CD4-positive, CD25-positive, alpha-beta regulatory T cell (primary cell): ENCODE results near the gene MINDY4. TPM values are rescaled to one million over a fixed set of nuclear protein-coding genes. Genes with fewer than 3 reads are reported as not detected.

Experiments
- ATAC-seq, 2 donors: fragments of 150-1000 bp; cut with Tn5 transposase; one replicate each; pipeline ENCODE4 v1.10.0; 2021; ENCODE audit warnings: low read depth in 2 of 2, moderate number of reproducible peaks in 2 of 2, moderate library complexity in 1 of 2
- DNase-seq, 3 donors: peaks; one replicate each; pipeline versions ENCODE4 v3.0.0 to v3.0.0-alpha.2; 2012 to 2022; ENCODE audit warnings: mixed read lengths in 1 of 3
- H3K27ac ChIP-seq: one replicate; pipeline ENCODE4 v1.7.0; 2013; ENCODE audit warnings: mild to moderate bottlenecking, low read length; ENCODE audit not compliant: insufficient read depth, poor library complexity, severe bottlenecking
- H3K27me3 ChIP-seq: one replicate; pipeline ENCODE4 v1.7.0; 2013; ENCODE audit warnings: low read length; ENCODE audit not compliant: control insufficient read depth, insufficient read depth
- H3K36me3 ChIP-seq: one replicate; pipeline ENCODE4 v1.7.0; 2013; ENCODE audit warnings: mild to moderate bottlenecking, low read length, moderate library complexity; ENCODE audit not compliant: control insufficient read depth, insufficient read depth
- H3K4me1 ChIP-seq: 2 replicates; pipeline ENCODE4 v1.7.0; 2013; ENCODE audit warnings: mild to moderate bottlenecking, low read length; ENCODE audit not compliant: insufficient read depth, control insufficient read depth, poor library complexity, severe bottlenecking
- H3K4me3 ChIP-seq: one replicate; pipeline ENCODE4 v1.7.0; 2013; ENCODE audit warnings: low read depth, mild to moderate bottlenecking, low read length, moderate library complexity
- H3K9me3 ChIP-seq, 2 experiments: 1 replicate in 1 of 2; 2 replicates in 1 of 2; pipeline ENCODE4 v1.7.0; 2013; ENCODE audit warnings: low read length in 2 of 2, mild to moderate bottlenecking in 1 of 2, moderate library complexity in 1 of 2; ENCODE audit not compliant: control insufficient read depth in 2 of 2
- H3K27ac Mint-ChIP-seq, 3 donors: one replicate each; pipeline ENCODE4 v1.8.0; 2020 to 2022; ENCODE audit warnings: mild to moderate bottlenecking in 3 of 3, mixed read lengths in 3 of 3, moderate library complexity in 2 of 3
- H3K27me3 Mint-ChIP-seq: one replicate; pipeline ENCODE4 v1.8.0; 2022; ENCODE audit warnings: mild to moderate bottlenecking, mixed read lengths
- H3K36me3 Mint-ChIP-seq: one replicate; pipeline ENCODE4 v1.8.0; 2020; ENCODE audit warnings: mixed read lengths
- H3K4me1 Mint-ChIP-seq, 4 donors: one replicate each; pipeline ENCODE4 v1.8.0; 2020 to 2022; ENCODE audit warnings: mixed read lengths in 4 of 4, mild to moderate bottlenecking in 1 of 4
- H3K4me3 Mint-ChIP-seq, 4 donors: one replicate each; pipeline ENCODE4 v1.8.0; 2020 to 2022; ENCODE audit warnings: mild to moderate bottlenecking in 4 of 4, mixed read lengths in 4 of 4, moderate library complexity in 3 of 4
- H3K9me3 Mint-ChIP-seq, 7 donors: one replicate each; pipeline ENCODE4 v1.8.0; 2020 to 2022; ENCODE audit warnings: mixed read lengths in 7 of 7, mild to moderate bottlenecking in 3 of 7, moderate library complexity in 2 of 7
- polyA plus RNA-seq, 4 donors: library from polyadenylated mRNA; unstranded; fragments of 300-500 nt; fragmentation: Illumina TruSeq; gene quantifications; one replicate each; pipeline ENCODE4 v1.2.3, GENCODE V29; 2021
- total RNA-seq: library from RNA; stranded (reverse); gene quantifications from one replicate; pipeline ENCODE4 v1.2.3, GENCODE V29; 2022

The MINDY4 gene
- total and polyA plus RNA-seq, 5 donors from 2014 or later: 0.17 to 1.0 (median 0.52) TPM

DNA sequence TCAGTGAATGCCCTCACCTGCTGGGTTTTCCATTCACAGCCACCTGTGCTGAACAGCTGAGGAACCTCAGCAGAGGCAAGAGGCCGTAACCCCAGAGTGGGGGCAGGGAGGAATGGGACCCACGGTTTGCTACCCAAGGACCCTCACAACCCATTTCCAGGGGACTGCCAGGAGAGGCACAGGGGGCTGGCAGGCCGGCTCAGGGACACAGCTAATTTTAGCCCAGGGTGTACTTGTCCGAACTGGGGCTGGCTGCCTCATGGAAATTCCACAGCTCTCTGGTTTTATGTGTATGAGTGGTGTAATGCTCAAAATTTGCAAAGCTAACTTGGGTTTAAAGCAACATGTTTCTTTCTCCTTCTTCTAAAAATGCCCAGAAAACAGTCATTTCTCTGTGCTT is 42.2 kb downstream of the MINDY4 start:
- H3K4me1 Mint-ChIP-seq: peaks cover 0 to 2% (median 0%) of the 10 kb centered on the region in 4 donors
- no peaks in the 10 kb centered on the region for H3K9me3 Mint-ChIP-seq
- no peak overlapping the region for H3K4me3 Mint-ChIP-seq
- DNase-seq (no peak), ATAC-seq (no peak)
- no peaks in the 10 kb centered on the region for H3K27me3 ChIP-seq
- H3K36me3 ChIP-seq: no peaks in the 10 kb centered on the region
- H3K4me3 ChIP-seq: no peak overlapping the region
- H3K27ac Mint-ChIP-seq: no peak overlapping the region
- H3K4me1 ChIP-seq: no peaks in the 10 kb centered on the region
- no peaks in the 10 kb centered on the region for H3K27me3 Mint-ChIP-seq
- H3K9me3 ChIP-seq: no peaks in the 10 kb centered on the region
- H3K27ac ChIP-seq: no peak overlapping the region
- no peaks in the 10 kb centered on the region for H3K36me3 Mint-ChIP-seq

DNA sequence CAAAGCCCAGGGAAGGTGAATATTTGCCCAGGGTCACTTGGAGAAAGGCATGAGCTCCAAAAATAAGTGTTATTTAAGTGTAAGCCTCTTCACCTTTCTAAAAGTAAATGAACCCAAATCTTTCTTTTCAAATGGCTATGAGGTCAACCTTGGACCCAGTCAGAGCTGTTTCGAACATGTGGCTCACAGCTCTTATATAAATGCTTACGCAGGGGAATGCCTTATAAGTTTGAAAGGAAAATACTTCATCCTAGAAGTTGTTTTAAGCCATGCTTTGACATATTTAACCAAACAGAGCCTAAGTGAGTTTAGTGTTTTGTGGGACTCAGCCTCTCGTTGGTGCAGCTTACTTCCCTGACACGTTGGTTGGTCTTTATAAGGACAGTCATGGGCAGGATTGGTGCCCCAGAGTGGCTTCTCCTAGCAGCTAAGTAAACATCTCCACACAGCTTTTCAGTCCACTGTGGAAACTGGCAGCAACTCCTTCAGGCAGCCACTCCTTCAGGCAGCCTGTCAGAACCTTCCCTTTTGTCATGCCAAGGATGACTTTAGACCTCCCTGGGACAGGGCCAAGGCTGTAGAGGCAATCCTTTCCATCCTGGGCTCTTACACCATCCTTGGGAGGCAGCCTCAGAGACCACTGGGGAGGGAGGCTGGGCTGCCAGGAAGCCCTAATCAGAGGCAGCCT is 43.6 kb downstream of the MINDY4 start:
- no peaks in the 10 kb centered on the region for H3K36me3 Mint-ChIP-seq
- ATAC-seq (no peak), DNase-seq (no peak)
- Histone ChIP-seq H3K27ac (no peak overlapping the region), H3K9me3 (no peaks in the 10 kb centered on the region), H3K4me1 (no peaks in the 10 kb centered on the region), H3K4me3 (no peak overlapping the region), H3K27me3 (no peaks in the 10 kb centered on the region), H3K36me3 (no peaks in the 10 kb centered on the region)
- H3K4me1 Mint-ChIP-seq: no peaks in the 10 kb centered on the region
- no peak overlapping the region for H3K27ac Mint-ChIP-seq
- H3K27me3 Mint-ChIP-seq: peaks cover 5% of the 10 kb centered on the region
- no peaks in the 10 kb centered on the region for H3K9me3 Mint-ChIP-seq
- H3K4me3 Mint-ChIP-seq: no peak overlapping the region

DNA sequence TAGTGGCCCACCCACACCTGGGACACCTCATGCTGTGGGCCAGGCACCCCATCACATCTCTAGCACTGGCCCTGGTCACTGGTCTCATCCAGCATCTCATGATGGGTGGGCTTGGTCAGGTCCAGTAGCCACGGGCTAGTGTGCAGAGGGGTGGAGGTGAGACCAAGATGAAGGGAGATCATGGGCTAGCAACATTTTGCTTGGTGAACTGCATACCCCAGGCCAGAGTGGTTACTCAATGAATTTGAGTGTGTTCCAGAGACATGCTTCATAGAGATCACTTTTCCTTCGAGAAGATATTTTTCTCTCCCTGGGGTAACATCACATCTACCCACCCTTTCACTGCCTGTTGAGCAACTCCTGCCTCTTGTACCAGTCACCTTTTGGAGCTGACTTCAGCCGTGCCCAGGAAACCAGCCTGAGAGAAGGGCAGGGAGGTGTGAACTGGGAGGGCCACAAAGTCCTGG is 44.2 kb downstream of the MINDY4 start:
- ATAC-seq (no peak), DNase-seq (no peak)
- Mint-ChIP-seq H3K4me1 (no peaks in the 10 kb centered on the region), H3K36me3 (no peaks in the 10 kb centered on the region), H3K9me3 (no peaks in the 10 kb centered on the region), H3K4me3 (no peak overlapping the region), H3K27ac (no peak overlapping the region), H3K27me3 (peaks cover 5% of the 10 kb centered on the region)
- Histone ChIP-seq H3K36me3 (no peaks in the 10 kb centered on the region), H3K4me3 (no peak overlapping the region), H3K27ac (no peak overlapping the region), H3K9me3 (no peaks in the 10 kb centered on the region), H3K27me3 (no peaks in the 10 kb centered on the region), H3K4me1 (no peaks in the 10 kb centered on the region)

DNA sequence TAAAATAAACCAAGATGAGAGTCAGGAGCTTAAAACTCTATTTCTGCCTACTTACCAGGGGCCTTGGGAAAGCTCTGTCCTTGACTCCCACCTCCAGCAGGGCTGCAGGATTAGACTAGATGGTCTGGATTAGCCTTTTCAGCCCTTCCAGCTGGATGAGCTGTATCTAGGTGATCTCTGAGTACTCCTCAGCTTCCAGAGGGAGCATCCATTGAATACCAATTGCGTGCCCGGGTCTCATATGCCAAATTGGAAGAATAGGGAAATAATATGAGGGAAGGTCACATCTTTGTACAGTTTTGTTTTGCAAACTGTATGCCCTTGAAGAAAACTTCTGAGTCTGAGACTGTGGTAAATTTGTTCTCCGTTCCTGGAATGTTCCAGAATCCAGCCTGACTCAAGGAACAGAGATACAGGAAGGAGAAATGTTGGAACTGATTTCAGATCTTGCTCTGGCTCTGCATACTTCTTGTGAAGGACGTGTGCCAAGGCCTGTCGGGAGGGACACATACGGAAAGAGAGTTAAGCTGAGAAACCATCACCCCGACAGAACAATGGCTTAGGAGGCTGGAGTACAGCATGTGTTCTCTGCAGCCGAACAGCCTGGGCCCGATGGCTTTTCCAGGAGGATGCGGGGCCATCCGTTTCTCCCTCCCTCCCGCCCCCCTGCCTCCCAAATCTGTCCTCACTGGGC is 44.9 kb downstream of the MINDY4 start:
- no peaks in the 10 kb centered on the region for H3K27me3 ChIP-seq
- Mint-ChIP-seq H3K9me3 (no peaks in the 10 kb centered on the region), H3K4me1 (no peaks in the 10 kb centered on the region), H3K27ac (no peak overlapping the region), H3K4me3 (no peak overlapping the region), H3K36me3 (no peaks in the 10 kb centered on the region), H3K27me3 (peaks cover 5% of the 10 kb centered on the region)
- H3K27ac ChIP-seq: no peak overlapping the region
- H3K4me3 ChIP-seq: no peak overlapping the region
- ATAC-seq (no peak), DNase-seq (no peak)
- no peaks in the 10 kb centered on the region for H3K36me3 ChIP-seq
- no peaks in the 10 kb centered on the region for H3K9me3 ChIP-seq
- H3K4me1 ChIP-seq: no peaks in the 10 kb centered on the region

DNA sequence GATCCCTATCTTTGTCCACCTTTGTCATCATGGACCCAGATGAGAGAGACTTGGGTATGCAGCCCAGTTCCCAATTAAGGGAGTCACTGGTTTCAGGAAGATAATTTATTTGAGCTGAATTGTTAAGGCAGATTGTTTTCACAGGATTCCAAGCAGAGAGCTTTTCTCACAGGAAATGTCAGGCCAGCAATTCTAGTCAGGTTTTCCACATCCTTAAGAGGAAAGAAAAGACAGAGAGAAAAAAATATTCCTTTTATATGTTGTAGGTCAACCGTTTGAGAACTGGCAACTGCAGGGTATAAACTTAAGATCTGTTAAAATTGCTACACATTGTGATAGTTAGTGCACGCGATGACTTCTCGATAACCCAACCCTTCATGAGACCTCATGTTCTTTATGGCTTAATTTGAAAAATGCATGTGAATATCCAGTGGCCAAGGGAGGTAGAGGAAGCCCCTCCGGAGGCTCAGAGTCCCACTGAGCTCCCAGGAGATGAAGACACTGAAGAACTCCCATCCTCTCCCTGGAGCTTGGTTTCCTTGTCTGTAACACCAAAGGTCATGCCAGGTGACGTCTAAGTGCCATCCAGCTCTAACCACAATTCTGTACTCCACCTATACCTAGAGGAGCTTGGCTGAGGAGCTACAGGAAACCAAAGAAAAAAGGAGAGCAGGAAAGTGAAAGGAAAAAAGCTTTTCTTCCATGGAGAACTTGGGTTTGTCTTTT is 45.6 kb downstream of the MINDY4 start:
- no peaks in the 10 kb centered on the region for H3K9me3 Mint-ChIP-seq
- Histone ChIP-seq H3K4me3 (no peak overlapping the region), H3K27ac (no peak overlapping the region), H3K4me1 (no peaks in the 10 kb centered on the region), H3K9me3 (no peaks in the 10 kb centered on the region), H3K27me3 (no peaks in the 10 kb centered on the region), H3K36me3 (no peaks in the 10 kb centered on the region)
- peaks cover 5% of the 10 kb centered on the region for H3K27me3 Mint-ChIP-seq
- H3K4me3 Mint-ChIP-seq: no peak overlapping the region
- peaks cover 0 to 2% (median 0%) of the 10 kb centered on the region in 4 donors for H3K4me1 Mint-ChIP-seq
- H3K36me3 Mint-ChIP-seq: no peaks in the 10 kb centered on the region
- H3K27ac Mint-ChIP-seq: no peak overlapping the region
- DNase-seq (no peak), ATAC-seq (no peak)

DNA sequence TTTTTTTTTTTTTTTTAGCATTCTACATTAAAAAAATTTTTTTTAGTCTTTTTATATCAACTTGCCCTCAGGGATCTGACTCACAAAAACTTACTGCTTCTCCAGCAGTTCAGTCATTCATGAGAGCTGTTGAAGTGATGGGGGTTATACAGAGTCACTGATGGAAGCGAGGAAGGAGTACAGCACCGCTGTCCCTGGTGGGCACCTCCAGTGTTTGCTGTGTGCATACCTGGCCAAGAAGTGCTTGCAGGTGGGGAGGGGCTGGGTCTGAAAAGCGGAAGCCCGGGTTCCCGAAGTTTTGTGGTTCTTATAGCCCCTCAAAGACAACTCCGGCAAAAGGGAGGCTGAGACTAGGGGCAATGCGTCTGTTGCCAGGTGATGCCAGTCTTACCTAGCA is 46.2 kb downstream of the MINDY4 start:
- no peaks in the 10 kb centered on the region for H3K36me3 Mint-ChIP-seq
- DNase-seq (no peak), ATAC-seq (no peak)
- H3K4me3 Mint-ChIP-seq: no peak overlapping the region
- Histone ChIP-seq H3K27ac (no peak overlapping the region), H3K9me3 (no peaks in the 10 kb centered on the region), H3K4me3 (no peak overlapping the region), H3K36me3 (no peaks in the 10 kb centered on the region), H3K4me1 (no peaks in the 10 kb centered on the region), H3K27me3 (no peaks in the 10 kb centered on the region)
- H3K4me1 Mint-ChIP-seq: peaks cover 0 to 2% (median 0%) of the 10 kb centered on the region in 4 donors
- no peaks in the 10 kb centered on the region for H3K9me3 Mint-ChIP-seq
- peaks cover 5% of the 10 kb centered on the region for H3K27me3 Mint-ChIP-seq
- H3K27ac Mint-ChIP-seq: no peak overlapping the region

DNA sequence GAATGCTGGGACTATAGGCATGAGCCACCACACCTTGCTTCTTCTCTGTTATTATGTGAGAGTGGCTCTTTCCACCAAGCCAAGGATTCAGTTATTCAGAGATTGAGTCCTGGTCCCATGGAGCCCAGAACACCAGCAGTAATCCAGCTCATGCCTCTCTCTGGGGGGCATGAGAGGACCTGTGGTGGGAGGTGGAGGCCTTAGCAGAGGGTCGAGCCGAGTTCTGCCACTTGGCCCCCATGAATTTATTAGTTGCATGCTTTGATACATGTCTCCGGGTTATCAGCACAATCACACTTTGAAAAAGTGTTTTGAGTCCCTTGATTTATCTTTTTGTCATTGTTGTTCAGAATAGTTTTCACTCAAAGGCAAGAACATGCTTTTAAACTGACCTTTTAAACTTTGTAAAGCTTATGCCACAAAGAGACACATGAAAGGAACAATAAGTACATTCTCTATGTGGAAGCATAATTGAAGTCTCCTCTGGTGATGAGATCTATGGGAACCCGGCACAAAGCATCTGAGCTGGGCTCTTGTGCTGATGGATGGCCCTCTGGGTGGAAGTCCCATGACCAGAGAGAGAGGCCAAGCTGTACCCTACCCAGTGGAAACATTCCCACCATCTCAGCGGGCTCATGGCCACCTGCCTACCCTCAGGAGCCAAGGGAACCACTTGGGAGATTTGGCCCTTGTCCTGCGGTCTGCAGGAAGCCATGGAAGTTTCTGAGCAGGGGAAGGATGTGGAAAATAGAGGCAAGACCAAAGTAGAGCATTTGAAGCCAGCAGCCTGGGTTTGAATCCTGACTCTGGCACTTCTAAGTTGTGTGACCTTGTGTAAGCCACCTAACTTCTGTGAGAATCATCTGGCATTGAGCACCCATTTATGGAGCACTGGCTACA is 53.9 kb downstream of the MINDY4 start:
- Mint-ChIP-seq H3K36me3 (no peaks in the 10 kb centered on the region), H3K9me3 (peaks cover 0 to 7% (median 2%) of the 10 kb centered on the region in 7 donors), H3K27ac (no peak overlapping the region), H3K27me3 (peaks cover 7% of the 10 kb centered on the region), H3K4me3 (no peak overlapping the region), H3K4me1 (peaks cover 0 to 2% (median 0%) of the 10 kb centered on the region in 4 donors)
- DNase-seq (no peak), ATAC-seq (no peak)
- no peak overlapping the region for H3K4me3 ChIP-seq
- no peak overlapping the region for H3K27ac ChIP-seq
- no peaks in the 10 kb centered on the region for H3K36me3 ChIP-seq
- no peaks in the 10 kb centered on the region for H3K4me1 ChIP-seq
- H3K9me3 ChIP-seq: no peaks in the 10 kb centered on the region
- H3K27me3 ChIP-seq: no peaks in the 10 kb centered on the region
